ENCODE results near the gene FOXP1. TPM values are rescaled to one million over a fixed set of nuclear protein-coding genes. Genes with fewer than 3 reads are reported as not detected.

Gene FOXP1
- total RNA-seq, 1 donor from 2014 or later = 128 TPM

DNA sequence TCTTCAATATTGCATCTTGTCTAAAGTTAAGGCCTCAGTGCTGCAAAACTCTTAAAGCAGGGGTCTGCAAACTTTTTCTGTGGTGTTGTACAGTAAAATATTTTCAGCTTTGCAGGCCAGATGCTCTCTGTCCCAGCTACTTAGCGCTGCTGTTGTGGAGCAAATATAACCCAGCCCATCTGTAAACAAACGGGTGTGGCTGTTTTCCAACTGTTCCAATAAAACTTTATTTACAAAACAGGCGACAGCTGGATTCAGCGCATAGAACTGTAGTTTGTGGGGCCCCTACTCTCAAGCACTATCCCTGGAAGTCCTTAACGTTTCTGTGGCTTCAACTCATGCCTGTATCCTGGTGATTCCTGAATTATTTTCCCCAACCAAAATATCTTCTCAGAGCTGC is 365.0 kb downstream of the FOXP1 start:
- Histone ChIP-seq H3K27me3 (no peaks in the 10 kb centered on the region), H3K4me1 (no peaks in the 10 kb centered on the region), H3K36me3 (no peaks in the 10 kb centered on the region), H3K4me3 (no peak overlapping the region), H3K9me3 (no peaks in the 10 kb centered on the region), H3K27ac (no peak overlapping the region)
- TF ChIP-seq POLR2AphosphoS5 (IDR thresholded peaks at IDR 0.05; ENCODE audit: insufficient read depth in 1 of 2, low read depth in 1 of 2) (no peak), POLR2A (IDR thresholded peaks at IDR 0.05) (no peak)
- TF ChIP-seq, protein P1, sequence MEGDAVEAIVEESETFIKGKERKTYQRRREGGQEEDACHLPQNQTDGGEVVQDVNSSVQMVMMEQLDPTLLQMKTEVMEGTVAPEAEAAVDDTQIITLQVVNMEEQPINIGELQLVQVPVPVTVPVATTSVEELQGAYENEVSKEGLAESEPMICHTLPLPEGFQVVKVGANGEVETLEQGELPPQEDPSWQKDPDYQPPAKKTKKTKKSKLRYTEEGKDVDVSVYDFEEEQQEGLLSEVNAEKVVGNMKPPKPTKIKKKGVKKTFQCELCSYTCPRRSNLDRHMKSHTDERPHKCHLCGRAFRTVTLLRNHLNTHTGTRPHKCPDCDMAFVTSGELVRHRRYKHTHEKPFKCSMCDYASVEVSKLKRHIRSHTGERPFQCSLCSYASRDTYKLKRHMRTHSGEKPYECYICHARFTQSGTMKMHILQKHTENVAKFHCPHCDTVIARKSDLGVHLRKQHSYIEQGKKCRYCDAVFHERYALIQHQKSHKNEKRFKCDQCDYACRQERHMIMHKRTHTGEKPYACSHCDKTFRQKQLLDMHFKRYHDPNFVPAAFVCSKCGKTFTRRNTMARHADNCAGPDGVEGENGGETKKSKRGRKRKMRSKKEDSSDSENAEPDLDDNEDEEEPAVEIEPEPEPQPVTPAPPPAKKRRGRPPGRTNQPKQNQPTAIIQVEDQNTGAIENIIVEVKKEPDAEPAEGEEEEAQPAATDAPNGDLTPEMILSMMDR (IDR thresholded peaks at IDR 0.05) = no peak
- no peak for DNase-seq (ENCODE audit: extremely low spot score in 2 of 2)
- intact Hi-C loops (cut with DNase I) = no loop called here

DNA sequence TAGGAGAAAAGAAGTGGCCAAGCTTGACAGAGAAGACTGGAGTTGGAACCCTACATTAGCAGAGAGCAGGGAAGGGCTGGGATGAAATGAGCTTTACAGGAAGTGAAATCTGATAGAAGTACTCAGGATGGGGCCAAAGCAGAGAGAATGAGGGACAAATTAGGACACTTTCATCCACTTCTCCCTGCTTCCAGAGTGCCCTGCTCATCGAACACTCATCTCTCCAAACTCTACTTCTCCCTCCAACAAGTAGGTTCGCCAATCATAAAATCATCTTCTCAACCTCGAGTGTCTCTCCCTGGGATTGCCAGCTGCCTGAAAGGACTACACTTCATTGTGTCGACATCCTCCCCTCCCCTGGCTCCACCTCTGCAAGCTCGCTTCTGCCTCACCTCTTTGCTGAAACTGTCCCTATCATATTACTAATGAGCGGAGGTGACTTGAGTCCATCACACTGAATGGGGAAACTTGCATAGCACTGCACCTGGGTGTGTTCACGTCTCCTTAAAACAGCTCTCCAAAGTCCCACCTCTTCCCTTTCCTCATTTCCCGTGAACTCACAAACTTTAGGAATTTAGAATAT is 365.8 kb downstream of the FOXP1 start:
- Histone ChIP-seq H3K27ac (no peak overlapping the region), H3K4me3 (no peak overlapping the region), H3K36me3 (no peaks in the 10 kb centered on the region), H3K27me3 (no peaks in the 10 kb centered on the region), H3K9me3 (no peaks in the 10 kb centered on the region), H3K4me1 (no peaks in the 10 kb centered on the region)
- TF ChIP-seq, protein P1 (IDR thresholded peaks at IDR 0.05) = no peak
- TF ChIP-seq POLR2AphosphoS5 (IDR thresholded peaks at IDR 0.05; ENCODE audit: insufficient read depth in 1 of 2, low read depth in 1 of 2) (no peak), POLR2A (IDR thresholded peaks at IDR 0.05) (no peak)
- intact Hi-C loops (cut with DNase I) = no loop called here
- DNase-seq (ENCODE audit: extremely low spot score in 2 of 2) = no peak

DNA sequence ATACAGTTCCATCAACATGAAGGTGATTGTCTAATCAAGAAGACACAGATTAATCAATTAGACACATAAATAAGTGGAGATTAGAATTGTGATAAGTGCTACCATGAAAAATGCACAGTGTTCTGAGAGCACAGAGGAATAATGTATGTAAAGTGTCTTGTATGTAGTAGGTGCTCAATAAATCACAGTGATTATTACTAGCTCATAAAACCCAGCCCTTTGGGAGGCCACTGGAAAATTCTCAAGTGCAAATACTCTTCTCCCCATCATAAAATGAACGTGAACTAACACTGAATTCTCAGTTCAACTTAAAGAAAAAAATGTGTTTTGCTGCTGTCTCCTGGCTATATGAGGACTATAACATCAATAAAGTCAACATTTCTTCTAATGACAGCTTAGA is 368.2 kb downstream of the FOXP1 start:
- Histone ChIP-seq H3K27me3 (no peaks in the 10 kb centered on the region), H3K27ac (no peak overlapping the region), H3K4me3 (no peak overlapping the region), H3K9me3 (no peaks in the 10 kb centered on the region), H3K36me3 (no peaks in the 10 kb centered on the region), H3K4me1 (peaks cover 15% of the 10 kb centered on the region)
- TF ChIP-seq, protein P1 (IDR thresholded peaks at IDR 0.05) = no peak
- TF ChIP-seq POLR2AphosphoS5 (IDR thresholded peaks at IDR 0.05; ENCODE audit: insufficient read depth in 1 of 2, low read depth in 1 of 2) (no peak), POLR2A (IDR thresholded peaks at IDR 0.05) (no peak)
- intact Hi-C loops (cut with DNase I) = no loop called here
- no peak for DNase-seq (ENCODE audit: extremely low spot score in 2 of 2)

DNA sequence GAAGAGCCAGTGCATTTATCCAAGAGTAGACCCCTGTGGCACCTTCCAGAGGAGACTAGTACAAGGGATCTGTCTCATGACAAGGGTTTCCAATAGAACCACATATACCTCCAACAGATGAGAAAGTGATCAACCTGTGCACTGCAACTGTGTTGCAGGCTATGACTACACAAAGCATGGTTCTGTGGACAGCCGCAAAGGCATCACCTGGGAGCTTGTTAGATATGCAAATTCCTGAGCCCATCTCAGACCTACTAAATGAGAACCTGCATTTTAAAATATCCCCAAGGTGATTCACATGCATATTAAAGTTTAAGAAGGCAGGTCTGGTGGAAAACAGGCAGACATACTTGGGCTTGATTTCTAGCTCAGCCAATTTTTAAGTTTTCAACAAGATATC is 368.7 kb downstream of the FOXP1 start:
- TF ChIP-seq POLR2A (IDR thresholded peaks at IDR 0.05) (no peak), POLR2AphosphoS5 (IDR thresholded peaks at IDR 0.05; ENCODE audit: insufficient read depth in 1 of 2, low read depth in 1 of 2) (no peak)
- TF ChIP-seq, protein P1 (IDR thresholded peaks at IDR 0.05) = no peak
- no peaks in the 10 kb centered on the region for H3K9me3 ChIP-seq
- no peak for DNase-seq (ENCODE audit: extremely low spot score in 2 of 2)
- no peak overlapping the region for H3K27ac ChIP-seq
- peaks cover 20% of the 10 kb centered on the region for H3K4me1 ChIP-seq
- intact Hi-C loops (cut with DNase I) = no loop called here
- no peaks in the 10 kb centered on the region for H3K27me3 ChIP-seq
- H3K4me3 ChIP-seq = no peak overlapping the region
- no peaks in the 10 kb centered on the region for H3K36me3 ChIP-seq

DNA sequence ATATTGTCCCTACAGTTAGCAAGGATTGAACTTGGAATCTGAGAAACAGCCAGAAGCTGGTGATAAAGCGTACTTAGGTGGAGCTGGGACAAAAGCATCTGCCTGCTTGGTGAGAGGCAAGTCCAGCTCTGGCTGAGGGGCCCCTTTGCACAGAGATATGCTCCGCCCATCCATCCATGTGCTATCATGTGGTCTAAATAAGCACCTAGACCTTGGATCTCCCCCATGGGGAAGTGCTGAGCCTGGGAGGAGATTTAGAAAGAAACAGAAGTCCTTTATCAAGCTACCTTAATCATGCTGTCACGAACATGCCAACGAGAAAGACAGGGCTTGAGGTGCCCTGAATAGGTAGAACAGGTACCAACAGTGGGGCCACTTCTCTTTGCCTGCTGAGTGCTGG is 369.5 kb downstream of the FOXP1 start:
- Histone ChIP-seq H3K9me3 (no peaks in the 10 kb centered on the region), H3K27ac (no peak overlapping the region), H3K36me3 (no peaks in the 10 kb centered on the region), H3K27me3 (no peaks in the 10 kb centered on the region), H3K4me3 (no peak overlapping the region), H3K4me1 (peaks cover 24% of the 10 kb centered on the region)
- intact Hi-C loops (cut with DNase I) = no loop called here
- DNase-seq (ENCODE audit: extremely low spot score in 2 of 2) = no peak
- TF ChIP-seq POLR2A (IDR thresholded peaks at IDR 0.05) = no peak
- TF ChIP-seq POLR2AphosphoS5 (IDR thresholded peaks at IDR 0.05; ENCODE audit: insufficient read depth in 1 of 2, low read depth in 1 of 2) = no peak
- TF ChIP-seq, protein P1 (IDR thresholded peaks at IDR 0.05) = no peak
